Right atrium auricular region (tissue), 2 donors: Measurements from ENCODE around the gene PPP1R13B. TPM values are rescaled to one million over a fixed set of nuclear protein-coding genes. Genes with fewer than 3 reads are reported as not detected.
"Not testable (repeated sequence)": the region's sequence is repeated elsewhere in the genome, so short reads cannot be mapped to it uniquely, and the experiment has no call there.

Experiments
- DNase-seq: peaks from one replicate; pipeline ENCODE4 v3.0.0-alpha.2; 2019; ENCODE audit warnings: low spot score
- H3K27ac ChIP-seq, 2 donors: fragments of 200-600 bp; sonication (generic); 1 replicate in 1 of 2; 2 replicates in 1 of 2; pipeline ENCODE4 v1.5.1; 2016 to 2019
- H3K27me3 ChIP-seq, 2 donors: fragments of 200-600 bp; sonication (generic); one replicate each; pipeline versions ENCODE4 v1.5.1 to v1.6.0; 2017 to 2019
- H3K36me3 ChIP-seq: fragments of 200-600 bp; sonication (generic); one replicate; pipeline ENCODE4 v1.5.1; 2016
- H3K4me1 ChIP-seq, 2 donors: fragments of 200-600 bp; sonication (generic); one replicate each; pipeline versions ENCODE4 v1.5.1 to v1.6.0; 2017 to 2019
- H3K4me3 ChIP-seq, 2 donors: fragments of 200-600 bp; sonication (generic); 1 replicate in 1 of 2; 2 replicates in 1 of 2; pipeline ENCODE4 v1.5.1; 2017 to 2019; ENCODE audit warnings: mild to moderate bottlenecking in 1 of 2, moderate library complexity in 1 of 2
- H3K9me3 ChIP-seq, 2 donors: fragments of 200-600 bp; sonication (generic); one replicate each; pipeline ENCODE4 v1.5.1; 2019
- total RNA-seq, 2 donors: library from RNA; depleted of rRNA; stranded (reverse); fragments of >200 nt; gene quantifications; one replicate each; pipeline ENCODE4 v1.1.0, GENCODE V29; 2016
- TF ChIP-seq, protein P1 (sequence below), 2 donors: fragments of 200-600 bp; sonication (generic); IDR thresholded peaks; one replicate each; pipeline ENCODE4 v1.5.1; 2019; ENCODE audit warnings: antibody characterized with exemption in 2 of 2

Gene PPP1R13B
- total RNA-seq, 2 donors from 2014 or later = 45.7 to 47.8 TPM

- Histone ChIP-seq H3K9me3 (no peaks in the 10 kb centered on the region), H3K27me3 (no peaks in the 10 kb centered on the region), H3K4me3 (no peak overlapping the region), H3K4me1 (peaks cover 0 to 23% of the 10 kb centered on the region in 2 donors), H3K27ac (no peak overlapping the region), H3K36me3 (no peaks in the 10 kb centered on the region)
- no peak for DNase-seq
- TF ChIP-seq, protein P1, sequence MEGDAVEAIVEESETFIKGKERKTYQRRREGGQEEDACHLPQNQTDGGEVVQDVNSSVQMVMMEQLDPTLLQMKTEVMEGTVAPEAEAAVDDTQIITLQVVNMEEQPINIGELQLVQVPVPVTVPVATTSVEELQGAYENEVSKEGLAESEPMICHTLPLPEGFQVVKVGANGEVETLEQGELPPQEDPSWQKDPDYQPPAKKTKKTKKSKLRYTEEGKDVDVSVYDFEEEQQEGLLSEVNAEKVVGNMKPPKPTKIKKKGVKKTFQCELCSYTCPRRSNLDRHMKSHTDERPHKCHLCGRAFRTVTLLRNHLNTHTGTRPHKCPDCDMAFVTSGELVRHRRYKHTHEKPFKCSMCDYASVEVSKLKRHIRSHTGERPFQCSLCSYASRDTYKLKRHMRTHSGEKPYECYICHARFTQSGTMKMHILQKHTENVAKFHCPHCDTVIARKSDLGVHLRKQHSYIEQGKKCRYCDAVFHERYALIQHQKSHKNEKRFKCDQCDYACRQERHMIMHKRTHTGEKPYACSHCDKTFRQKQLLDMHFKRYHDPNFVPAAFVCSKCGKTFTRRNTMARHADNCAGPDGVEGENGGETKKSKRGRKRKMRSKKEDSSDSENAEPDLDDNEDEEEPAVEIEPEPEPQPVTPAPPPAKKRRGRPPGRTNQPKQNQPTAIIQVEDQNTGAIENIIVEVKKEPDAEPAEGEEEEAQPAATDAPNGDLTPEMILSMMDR (IDR thresholded peaks at IDR 0.05) = no peak
Measured at GRCh38 chr14:103891667-103892215, 44.4 kb upstream of the PPP1R13B start.

- TF ChIP-seq, protein P1 (IDR thresholded peaks at IDR 0.05) = no peak
- H3K27me3 ChIP-seq = no peaks in the 10 kb centered on the region
- no peaks in the 10 kb centered on the region for H3K36me3 ChIP-seq
- H3K9me3 ChIP-seq = no peaks in the 10 kb centered on the region
- H3K27ac ChIP-seq = no peak overlapping the region
- DNase-seq = no peak
- no peak overlapping the region for H3K4me3 ChIP-seq
- peaks cover 0 to 23% of the 10 kb centered on the region in 2 donors for H3K4me1 ChIP-seq
Measured at GRCh38 chr14:103890821-103891666, 43.7 kb upstream of the PPP1R13B start.

DNA sequence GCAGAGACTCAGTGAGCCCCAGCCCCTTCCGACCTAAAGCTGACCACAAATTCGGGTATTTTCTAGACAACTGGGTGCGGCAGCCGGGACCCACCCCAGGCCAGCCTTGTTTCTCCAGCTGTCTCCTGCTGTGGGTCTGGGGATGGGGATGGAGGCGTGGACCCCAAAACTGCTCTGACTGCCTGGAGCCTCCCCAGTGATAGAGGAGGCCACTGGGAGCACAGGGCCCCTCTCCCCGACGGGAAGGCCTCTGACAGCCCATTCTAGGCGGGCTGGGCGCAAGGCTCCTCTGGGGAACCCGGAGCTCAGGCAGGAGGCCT, 42.6 kb upstream of the PPP1R13B start:
- TF ChIP-seq, protein P1 (IDR thresholded peaks at IDR 0.05) = no peak
- no peak overlapping the region for H3K27ac ChIP-seq

GRCh38 chr14:103889313-103890051, 42.1 kb upstream of the PPP1R13B start:
- Histone ChIP-seq H3K36me3 (no peaks in the 10 kb centered on the region), H3K9me3 (no peaks in the 10 kb centered on the region), H3K27ac (no peak overlapping the region), H3K27me3 (no peaks in the 10 kb centered on the region), H3K4me1 (peaks cover 0 to 23% of the 10 kb centered on the region in 2 donors), H3K4me3 (no peak overlapping the region)
- no peak for DNase-seq
- TF ChIP-seq, protein P1 (IDR thresholded peaks at IDR 0.05) = no peak

More for the DNA sequence above, 42.6 kb upstream of the PPP1R13B start:
- no peaks in the 10 kb centered on the region for H3K36me3 ChIP-seq
- no peaks in the 10 kb centered on the region for H3K27me3 ChIP-seq
- no peak for DNase-seq
- no peak overlapping the region for H3K4me3 ChIP-seq
- no peaks in the 10 kb centered on the region for H3K9me3 ChIP-seq
- peaks cover 0 to 23% of the 10 kb centered on the region in 2 donors for H3K4me1 ChIP-seq

- not testable (repeated sequence) for H3K9me3 ChIP-seq, H3K4me3 ChIP-seq, H3K27ac ChIP-seq, H3K27me3 ChIP-seq, DNase-seq, H3K36me3 ChIP-seq
- H3K4me1 ChIP-seq = peaks cover 0 to 23% of the 10 kb centered on the region in 2 donors
Measured at GRCh38 chr14:103889002-103889312, 41.6 kb upstream of the PPP1R13B start.

DNA sequence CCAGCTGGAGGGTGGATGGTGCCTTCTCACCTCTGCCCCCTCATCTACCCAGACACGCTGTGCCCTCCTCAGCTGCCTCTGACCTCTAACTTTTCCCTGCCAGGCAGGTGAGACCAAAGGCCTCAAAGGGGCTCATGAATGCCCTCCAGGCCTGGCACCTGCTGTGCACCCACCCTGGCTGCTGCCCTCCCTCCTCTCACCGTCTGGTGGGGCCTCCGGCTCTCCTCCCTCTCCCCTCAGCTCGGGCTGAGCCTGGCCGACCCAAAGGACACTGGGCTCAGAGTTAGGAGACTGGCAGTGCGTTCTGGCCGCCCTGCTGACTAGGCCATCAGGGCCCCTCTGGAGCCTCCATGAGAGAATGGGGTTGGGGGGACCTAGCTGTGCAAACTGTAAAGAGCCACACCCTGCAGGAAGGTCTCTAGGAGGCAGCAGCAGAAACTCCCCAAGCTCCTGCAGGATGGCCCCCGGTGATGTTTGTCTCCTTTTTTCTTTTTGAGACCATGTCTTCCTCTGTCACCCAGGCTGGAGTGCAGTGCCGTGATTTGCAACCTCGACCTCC, 40.3 kb upstream of the PPP1R13B start:
- Histone ChIP-seq H3K36me3 (no peaks in the 10 kb centered on the region), H3K27me3 (no peaks in the 10 kb centered on the region), H3K9me3 (no peaks in the 10 kb centered on the region), H3K4me1 (peaks cover 0 to 26% of the 10 kb centered on the region in 2 donors), H3K27ac (no peak overlapping the region), H3K4me3 (no peak overlapping the region)
- DNase-seq = no peak
- TF ChIP-seq, protein P1 (IDR thresholded peaks at IDR 0.05) = no peak
